Measurements from ENCODE around the gene TOPORS.

TOPORS gene

GRCh38 chr9:32501868-32502267 is 50.5 kb downstream of the TOPORS start:
- DNase-seq = no peak

- DNase-seq = no peak
These were observed 51.6 kb downstream of the TOPORS start for GRCh38 chr9:32500768-32501167.

- DNase-seq = no peak
These were observed 54.5 kb downstream of the TOPORS start for GRCh38 chr9:32497921-32498320.

GRCh38 chr9:32490601-32491000 is 61.8 kb downstream of the TOPORS start:
- DNase-seq = no peak

All from stimulated activated CD4-positive, alpha-beta T cell treated with anti-CD3 and anti-CD28 coated beads, Interleukin-4, amount 100 ng/mL, for 4 hours (primary cell).